Measurements from ENCODE around the gene SMNDC1.

Gene SMNDC1

DNA sequence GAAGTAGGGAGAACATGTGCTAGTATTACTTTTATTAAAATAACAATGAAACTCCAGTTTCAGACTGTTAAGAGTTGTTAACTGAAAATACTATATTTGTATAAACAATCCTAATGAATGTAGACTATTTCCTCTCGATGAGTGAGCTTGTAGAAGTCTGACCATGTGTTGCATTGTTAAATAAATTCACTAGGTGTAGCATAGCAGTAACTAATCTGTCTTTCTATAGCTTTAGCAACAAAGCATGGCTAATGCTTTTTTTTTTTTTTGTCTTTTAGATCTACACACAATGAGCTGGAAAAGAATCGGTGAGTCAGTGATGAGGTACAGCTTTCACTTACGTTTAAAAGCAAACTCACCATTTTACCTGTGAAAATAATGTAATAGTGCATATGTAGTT, 60.2 kb downstream of the SMNDC1 start:
- DNase-seq = no peak

- DNase-seq = no peak
These were observed 62.2 kb downstream of the SMNDC1 start for GRCh38 chr10:110242511-110242910.

DNA sequence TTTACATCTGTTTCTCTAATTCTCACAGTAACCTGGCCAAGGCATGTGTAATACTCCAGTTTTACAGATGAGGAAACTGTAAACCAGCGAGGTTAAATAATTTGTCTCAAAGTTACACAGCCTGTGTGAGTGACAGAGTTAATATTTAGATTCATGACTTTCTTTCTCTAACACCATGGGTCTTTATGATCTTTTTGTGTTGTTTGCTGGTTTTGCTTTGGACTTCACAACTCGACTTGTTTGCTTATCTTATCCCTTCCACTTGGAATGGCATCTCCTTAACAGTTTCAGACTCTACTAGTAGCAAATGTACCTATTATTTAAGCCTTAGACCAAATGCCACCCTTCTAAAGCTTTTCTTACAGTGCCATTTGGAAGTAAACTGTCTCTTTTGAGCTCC, 62.9 kb downstream of the SMNDC1 start:
- no peak for DNase-seq

- DNase-seq = no peak
These were observed 63.3 kb downstream of the SMNDC1 start for GRCh38 chr10:110241407-110241806.

Data from Kasumi-1 (cell line).